Measurements from ENCODE around the gene IL23R. TPM values are rescaled to one million over a fixed set of nuclear protein-coding genes. Genes with fewer than 3 reads are reported as not detected.
A peak's percentile ranks its signal among the peaks of the same experiment; 100 is the strongest.

IL23R gene
- total RNA-seq, 1 donor = not detected

DNA sequence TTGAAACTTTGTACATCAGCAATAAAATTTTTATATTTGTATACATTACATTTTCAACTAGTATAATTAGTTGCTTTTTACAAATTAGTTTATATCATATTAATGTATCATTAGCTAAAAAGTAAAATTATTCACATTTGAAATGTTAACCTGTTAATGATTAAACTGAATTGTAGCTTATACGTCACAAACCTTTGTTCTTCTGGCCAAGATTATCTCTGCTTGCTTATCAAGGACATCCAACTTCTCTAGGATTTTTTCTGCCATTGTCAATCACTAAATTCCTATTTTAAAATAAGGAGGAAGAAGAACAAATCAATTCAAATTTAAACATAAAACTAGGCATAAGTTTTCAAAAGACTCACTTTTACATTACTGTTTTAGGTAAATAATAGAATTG lies 39.3 kb upstream of the IL23R start:
- no peak overlapping the region for H3K4me3 ChIP-seq (ENCODE audit: low read depth, low read length)
- TF ChIP-seq, protein P1, sequence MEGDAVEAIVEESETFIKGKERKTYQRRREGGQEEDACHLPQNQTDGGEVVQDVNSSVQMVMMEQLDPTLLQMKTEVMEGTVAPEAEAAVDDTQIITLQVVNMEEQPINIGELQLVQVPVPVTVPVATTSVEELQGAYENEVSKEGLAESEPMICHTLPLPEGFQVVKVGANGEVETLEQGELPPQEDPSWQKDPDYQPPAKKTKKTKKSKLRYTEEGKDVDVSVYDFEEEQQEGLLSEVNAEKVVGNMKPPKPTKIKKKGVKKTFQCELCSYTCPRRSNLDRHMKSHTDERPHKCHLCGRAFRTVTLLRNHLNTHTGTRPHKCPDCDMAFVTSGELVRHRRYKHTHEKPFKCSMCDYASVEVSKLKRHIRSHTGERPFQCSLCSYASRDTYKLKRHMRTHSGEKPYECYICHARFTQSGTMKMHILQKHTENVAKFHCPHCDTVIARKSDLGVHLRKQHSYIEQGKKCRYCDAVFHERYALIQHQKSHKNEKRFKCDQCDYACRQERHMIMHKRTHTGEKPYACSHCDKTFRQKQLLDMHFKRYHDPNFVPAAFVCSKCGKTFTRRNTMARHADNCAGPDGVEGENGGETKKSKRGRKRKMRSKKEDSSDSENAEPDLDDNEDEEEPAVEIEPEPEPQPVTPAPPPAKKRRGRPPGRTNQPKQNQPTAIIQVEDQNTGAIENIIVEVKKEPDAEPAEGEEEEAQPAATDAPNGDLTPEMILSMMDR (IDR thresholded peaks at IDR 0.05; ENCODE audit: insufficient read depth, low read length) = no peak
- no peak for DNase-seq (ENCODE audit: low read depth)

DNA sequence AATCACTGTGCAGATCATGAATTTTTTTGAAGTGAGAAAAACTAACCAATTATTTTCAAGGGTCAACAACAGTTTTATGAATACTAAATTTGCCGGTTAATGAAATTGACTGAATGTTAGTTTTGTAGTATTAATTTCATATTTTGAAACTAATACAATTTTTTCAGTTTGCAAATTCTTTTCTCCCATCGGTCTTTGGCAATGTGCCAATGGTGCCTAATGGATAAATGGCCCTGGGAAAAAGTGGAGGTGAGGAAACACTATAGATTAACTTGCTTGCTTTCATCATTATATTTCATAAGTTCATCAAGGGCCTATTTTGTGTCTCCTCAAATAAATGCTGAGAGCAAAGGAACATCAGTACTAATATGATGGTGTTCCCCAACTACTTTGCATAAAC lies 35.6 kb upstream of the IL23R start:
- DNase-seq (ENCODE audit: low read depth) = no peak
- TF ChIP-seq, protein P1 (IDR thresholded peaks at IDR 0.05; ENCODE audit: insufficient read depth, low read length) = no peak
- no peak overlapping the region for H3K4me3 ChIP-seq (ENCODE audit: low read depth, low read length)

DNA sequence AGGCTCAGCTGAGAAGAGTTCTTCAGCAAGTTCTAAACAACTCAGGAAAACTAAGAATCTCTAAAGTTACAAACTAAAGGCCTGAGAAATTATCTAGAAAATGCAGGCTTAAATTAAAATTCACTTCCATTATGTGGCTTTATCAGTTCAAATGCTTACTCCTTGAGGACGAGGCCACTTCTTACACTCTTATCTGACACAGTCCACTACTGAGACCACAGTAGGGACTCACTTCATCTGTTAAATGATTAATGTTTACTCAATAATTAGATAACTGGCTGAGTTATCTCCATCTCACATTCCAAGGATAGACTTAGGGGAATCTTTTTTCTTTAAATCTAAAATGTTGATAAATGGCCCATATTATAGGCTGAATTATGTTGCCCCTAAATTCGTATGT lies 33.1 kb upstream of the IL23R start:
- no peak overlapping the region for H3K4me3 ChIP-seq (ENCODE audit: low read depth, low read length)
- TF ChIP-seq, protein P1 (IDR thresholded peaks at IDR 0.05; ENCODE audit: insufficient read depth, low read length) = no peak
- no peak for DNase-seq (ENCODE audit: low read depth)

DNA sequence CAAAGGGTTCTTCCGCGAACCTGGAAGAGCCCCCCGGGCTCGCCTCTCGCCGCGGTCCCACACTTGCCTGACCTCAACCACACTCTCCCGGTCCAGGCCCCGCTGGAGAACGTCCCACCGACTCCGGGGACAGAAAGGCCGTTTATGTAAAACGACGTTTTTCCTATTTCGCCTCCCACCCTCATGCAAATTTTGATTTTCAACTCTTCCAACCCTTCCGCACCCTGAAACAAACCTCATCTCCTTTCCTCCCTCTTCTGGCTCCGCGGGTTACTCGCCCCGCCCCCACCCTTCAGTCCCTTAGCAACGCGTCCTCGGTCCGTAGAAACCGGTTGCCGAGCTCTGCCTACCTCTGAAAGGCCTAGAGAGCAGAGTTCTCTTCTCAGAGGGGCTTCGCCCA lies 31.6 kb upstream of the IL23R start, which contains the start of gene C1orf141:
Gene C1orf141, minus strand, starts transcription at position 276 of the 400 bp plus-strand sequence. CDS start 7,730 bp downstream, outside the sequence.
- DNase-seq (ENCODE audit: low read depth) = no peak
- H3K4me3 ChIP-seq (ENCODE audit: low read depth, low read length) = no peak within 1 kb of the TSS
- TF ChIP-seq, protein P1 (IDR thresholded peaks at IDR 0.05; ENCODE audit: insufficient read depth, low read length) = no peak

DNA sequence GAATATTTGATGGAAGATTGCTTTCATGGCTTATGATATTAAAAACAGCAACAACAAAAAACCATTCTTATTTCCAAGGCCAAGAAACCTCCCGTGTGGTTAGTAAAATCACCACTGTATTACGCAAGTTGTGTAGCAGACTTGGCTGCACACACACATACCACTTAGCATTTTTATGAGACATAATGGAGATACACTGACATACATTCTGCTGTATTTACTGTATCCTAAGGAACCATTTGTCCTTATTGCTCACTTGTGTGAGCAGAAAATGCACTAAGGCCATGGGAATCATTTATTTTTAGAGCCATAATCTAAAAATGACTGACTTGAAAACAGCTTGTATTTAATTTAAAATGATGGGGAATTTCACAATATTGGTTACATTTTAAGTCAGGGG lies 30.9 kb upstream of the IL23R start:
- H3K4me3 ChIP-seq (ENCODE audit: low read depth, low read length) = no peak overlapping the region
- peak; percentile 92 for DNase-seq (ENCODE audit: low read depth)
- TF ChIP-seq, protein P1 (IDR thresholded peaks at IDR 0.05; ENCODE audit: insufficient read depth, low read length) = no peak

DNA sequence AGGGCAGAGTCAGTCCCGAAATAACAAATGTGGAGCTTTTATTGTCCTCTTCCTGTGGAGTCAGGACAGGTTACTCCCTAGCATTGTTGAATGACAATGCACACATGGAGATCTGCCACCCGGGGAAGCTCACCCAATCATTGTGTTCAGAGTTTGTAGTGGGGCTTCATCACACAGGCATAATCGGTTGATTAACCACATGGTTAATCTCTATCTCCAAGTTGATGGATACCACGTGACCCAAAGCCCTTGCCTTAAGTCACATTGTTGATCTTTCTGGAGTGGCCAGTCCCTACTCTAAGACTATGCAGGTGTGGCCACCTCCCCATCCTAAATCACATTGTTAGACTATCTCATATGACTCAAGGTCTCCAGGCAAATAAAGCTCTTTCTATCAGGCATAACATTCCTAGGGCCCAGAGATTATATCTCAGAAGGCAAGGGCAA lies 28.9 kb upstream of the IL23R start:
- no peak for DNase-seq (ENCODE audit: low read depth)
- no peak overlapping the region for H3K4me3 ChIP-seq (ENCODE audit: low read depth, low read length)
- TF ChIP-seq, protein P1 (IDR thresholded peaks at IDR 0.05; ENCODE audit: insufficient read depth, low read length) = no peak

All from fibroblast of the aortic adventitia (primary cell).